Gastrocnemius medialis (tissue), 4 donors: ENCODE measurements around the gene CNGB1. TPM values are rescaled to one million over a fixed set of nuclear protein-coding genes. Genes with fewer than 3 reads are reported as not detected.
"Not testable (repeated sequence)": the region's sequence is repeated elsewhere in the genome, so short reads cannot be mapped to it uniquely, and the experiment has no call there.

Experiments
- ATAC-seq, 2 donors: fragments of 150-250 bp; one replicate each; pipeline ENCODE4 v1.9.1; 2016
- DNase-seq, 2 donors: peaks; one replicate each; pipeline ENCODE4 v3.0.0-alpha.2; 2019
- H3K27ac ChIP-seq, 4 donors: fragments of 200-600 bp; sonication (generic); 1 replicate in 1 of 4; 2 replicates in 3 of 4; pipeline ENCODE4 v1.5.1; 2016 to 2018; ENCODE audit warnings: mild to moderate bottlenecking in 2 of 4, moderate library complexity in 1 of 4
- H3K27me3 ChIP-seq, 3 donors: fragments of 200-600 bp; sonication (generic) in 2 of 3; 1 replicate in 1 of 3; 2 replicates in 2 of 3; pipeline versions ENCODE4 v1.5.1 to v1.6.0; 2016 to 2019; ENCODE audit warnings: mild to moderate bottlenecking in 1 of 3, moderate library complexity in 1 of 3
- H3K36me3 ChIP-seq, 2 donors: fragments of 200-600 bp; sonication (generic) in 1 of 2; one replicate each; pipeline ENCODE4 v1.5.1; 2017 to 2018
- H3K4me1 ChIP-seq, 2 donors: fragments of 200-600 bp; sonication (generic) in 1 of 2; one replicate each; pipeline ENCODE4 v1.5.1; 2016 to 2017; ENCODE audit warnings: mild to moderate bottlenecking in 2 of 2
- H3K4me3 ChIP-seq, 4 donors: fragments of 200-600 bp; sonication (generic) in 3 of 4; 1 replicate in 1 of 4; 2 replicates in 3 of 4; pipeline ENCODE4 v1.5.1; 2016 to 2019; ENCODE audit warnings: mild to moderate bottlenecking in 2 of 4
- H3K9me3 ChIP-seq, 3 donors: fragments of 200-600 bp; sonication (generic) in 2 of 3; 1 replicate in 1 of 3; 2 replicates in 2 of 3; pipeline ENCODE4 v1.5.1; 2016 to 2019
- POLR2A ChIP-seq, 2 donors: fragments of 450-650 bp; IDR thresholded peaks; one replicate each; pipeline ENCODE4 v1.6.1; 2017; ENCODE audit warnings: antibody characterized with exemption in 2 of 2, mild to moderate bottlenecking in 2 of 2, moderate library complexity in 2 of 2
- in situ Hi-C, 4 donors: fragments of 200-750 bp; cut with MboI; loops; one replicate each; pipeline versions ENCODE4 v1.15.0 to v1.8.0; 2017; ENCODE audit warnings: low sequenced_read_pairs in 4 of 4
- intact Hi-C: fragments of 100-400 bp; cut with DNase I; formaldehyde crosslinking; loops from one replicate; pipeline ENCODE4 v1.15.1; 2023; ENCODE audit warnings: low total_unique reads
- total RNA-seq, 4 donors: library from RNA; depleted of rRNA; stranded (reverse); fragments of >200 nt; gene quantifications; one replicate each; pipeline versions ENCODE4 v1.1.0 to v1.2.3, GENCODE V29; 2016
- TF ChIP-seq, protein P1 (sequence below), 5 experiments: fragments of 450-650 bp in 3 of 5; fragments of 200-600 bp in 2 of 5; sonication (generic) in 2 of 5; IDR thresholded peaks in 4 of 5; conservative IDR thresholded peaks in 1 of 5; 1 replicate in 4 of 5; 2 replicates in 1 of 5; pipeline ENCODE4 v1.5.1; 2016 to 2019; ENCODE audit warnings: antibody characterized with exemption in 5 of 5, mild to moderate bottlenecking in 3 of 5, moderate library complexity in 3 of 5

The CNGB1 gene
- total RNA-seq, 4 donors from 2014 or later = not detected

DNA sequence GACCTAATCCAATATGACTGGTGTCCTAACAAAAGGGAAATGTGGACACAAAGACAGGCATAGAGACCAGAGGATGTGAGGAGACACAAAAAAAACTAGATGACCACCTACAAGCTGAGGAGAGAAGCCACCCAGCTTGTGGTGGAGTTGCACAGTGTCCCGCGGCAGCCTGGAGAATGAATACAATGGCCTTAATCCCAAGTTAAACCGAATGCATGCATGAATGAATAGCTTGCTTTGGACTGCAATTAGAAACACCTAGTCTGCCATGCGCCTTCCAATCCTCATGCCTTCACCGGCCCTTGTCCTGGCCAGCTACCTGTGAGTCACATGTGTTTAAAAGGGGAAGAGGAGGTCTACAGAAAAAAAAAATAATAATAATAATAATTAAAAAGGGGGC is 72.0 kb downstream of the CNGB1 start:
- no peaks in the 10 kb centered on the region for H3K9me3 ChIP-seq
- H3K27me3 ChIP-seq = peaks cover 0 to 16% (median 3%) of the 10 kb centered on the region in 3 donors
- no peak overlapping the region for H3K4me3 ChIP-seq
- intact Hi-C loops (loop anchor here (1.0 to 10.0 kb wide), 3 partner anchors 101 to 226 kb away; partner anchors contain the start of genes CFAP20 and ZNF319), in situ Hi-C loops (loop anchor here in 2 of 4 donors (10.0 kb wide), 2 partner anchors 106 to 116 kb away; partner anchors contain the start of genes USB1 (in 1 of the 2) and ZNF319 (in 1 of the 2))
- DNase-seq (no peak), ATAC-seq (no peak)
- H3K36me3 ChIP-seq = no peaks in the 10 kb centered on the region
- no peaks in the 10 kb centered on the region for H3K4me1 ChIP-seq
- H3K27ac ChIP-seq = no peak overlapping the region
- TF ChIP-seq, protein P1, sequence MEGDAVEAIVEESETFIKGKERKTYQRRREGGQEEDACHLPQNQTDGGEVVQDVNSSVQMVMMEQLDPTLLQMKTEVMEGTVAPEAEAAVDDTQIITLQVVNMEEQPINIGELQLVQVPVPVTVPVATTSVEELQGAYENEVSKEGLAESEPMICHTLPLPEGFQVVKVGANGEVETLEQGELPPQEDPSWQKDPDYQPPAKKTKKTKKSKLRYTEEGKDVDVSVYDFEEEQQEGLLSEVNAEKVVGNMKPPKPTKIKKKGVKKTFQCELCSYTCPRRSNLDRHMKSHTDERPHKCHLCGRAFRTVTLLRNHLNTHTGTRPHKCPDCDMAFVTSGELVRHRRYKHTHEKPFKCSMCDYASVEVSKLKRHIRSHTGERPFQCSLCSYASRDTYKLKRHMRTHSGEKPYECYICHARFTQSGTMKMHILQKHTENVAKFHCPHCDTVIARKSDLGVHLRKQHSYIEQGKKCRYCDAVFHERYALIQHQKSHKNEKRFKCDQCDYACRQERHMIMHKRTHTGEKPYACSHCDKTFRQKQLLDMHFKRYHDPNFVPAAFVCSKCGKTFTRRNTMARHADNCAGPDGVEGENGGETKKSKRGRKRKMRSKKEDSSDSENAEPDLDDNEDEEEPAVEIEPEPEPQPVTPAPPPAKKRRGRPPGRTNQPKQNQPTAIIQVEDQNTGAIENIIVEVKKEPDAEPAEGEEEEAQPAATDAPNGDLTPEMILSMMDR (IDR thresholded peaks at IDR 0.05 in 4 of 5, conservative IDR thresholded peaks at IDR 0.05 in 1 of 5) = no peak
- no peak for TF ChIP-seq POLR2A (IDR thresholded peaks at IDR 0.05)

DNA sequence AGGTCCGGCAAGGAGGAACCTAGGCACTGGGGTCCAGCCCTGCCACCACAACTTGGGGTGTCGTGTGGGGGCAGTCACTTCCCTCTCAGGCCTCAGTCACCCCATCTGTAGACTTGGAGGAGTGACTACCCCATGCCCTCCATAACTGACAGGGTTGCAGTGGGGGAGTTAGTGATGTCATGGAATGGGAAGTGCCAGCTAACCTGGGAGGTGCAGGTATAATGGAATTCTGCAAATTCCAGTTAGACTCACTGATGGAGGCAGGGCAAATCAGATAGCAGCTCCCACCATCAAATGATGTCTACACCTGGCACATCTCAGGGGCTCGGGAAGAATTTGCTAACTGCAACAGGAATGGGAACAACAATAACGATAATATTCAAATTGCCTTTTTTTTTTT is 72.9 kb downstream of the CNGB1 start:
- ATAC-seq = no peak
- H3K27ac ChIP-seq = no peak overlapping the region
- no peaks in the 10 kb centered on the region for H3K4me1 ChIP-seq
- H3K9me3 ChIP-seq = no peaks in the 10 kb centered on the region
- no peaks in the 10 kb centered on the region for H3K36me3 ChIP-seq
- TF ChIP-seq POLR2A (IDR thresholded peaks at IDR 0.05) = no peak
- TF ChIP-seq, protein P1 (IDR thresholded peaks at IDR 0.05 in 4 of 5, conservative IDR thresholded peaks at IDR 0.05 in 1 of 5) = no peak
- no peak overlapping the region for H3K4me3 ChIP-seq
- in situ Hi-C loops = loop anchor here in 2 of 4 donors (10.0 kb wide), 2 partner anchors 107 to 117 kb away; partner anchors contain the start of genes USB1 (in 1 of the 2) and ZNF319 (in 1 of the 2)
- no peak for DNase-seq
- peaks cover 0 to 7% (median 0%) of the 10 kb centered on the region in 3 donors for H3K27me3 ChIP-seq
- intact Hi-C loops = loop anchor here (10.0 kb wide), 1 partner anchor 227 kb away; the partner anchor contains the start of gene CFAP20

DNA sequence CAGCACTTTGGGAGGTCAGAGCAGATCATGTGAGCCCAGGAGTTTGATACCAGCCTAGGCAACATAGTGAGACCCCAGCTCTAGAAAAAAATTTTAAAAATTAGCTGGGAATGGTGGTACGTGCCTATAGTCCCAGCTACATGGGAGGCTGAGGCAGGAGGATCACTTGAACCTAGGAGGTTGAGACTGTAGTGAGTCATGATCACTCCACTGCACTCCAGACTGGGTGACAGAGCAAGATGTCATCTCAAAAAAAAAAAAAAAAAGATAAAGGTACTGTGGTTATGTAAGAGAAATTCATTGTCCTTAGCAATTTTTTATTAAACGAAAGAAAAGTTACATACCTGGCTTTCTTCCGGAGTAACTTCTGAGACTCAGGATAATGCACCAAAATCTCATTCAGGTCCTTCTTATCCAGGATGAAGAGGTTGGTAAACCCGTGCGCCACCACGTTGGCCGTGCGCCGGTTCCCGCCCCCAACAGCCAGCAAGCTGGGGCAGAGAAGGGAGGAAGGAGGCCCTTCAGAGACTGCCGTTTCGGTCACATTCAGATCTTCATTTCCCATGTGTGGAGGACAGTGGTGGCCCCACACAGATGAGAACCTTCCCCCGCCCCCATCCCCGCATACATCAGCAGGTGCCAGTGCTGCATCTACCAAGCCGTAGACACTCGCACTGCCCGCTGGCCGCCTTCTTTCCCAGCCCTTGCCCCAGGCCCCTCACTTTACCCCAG is 73.7 kb downstream of the CNGB1 start:
- Histone ChIP-seq H3K36me3 (no peaks in the 10 kb centered on the region), H3K4me3 (no peak overlapping the region), H3K27ac (no peak overlapping the region), H3K27me3 (peaks cover 0 to 7% (median 0%) of the 10 kb centered on the region in 3 donors), H3K9me3 (no peaks in the 10 kb centered on the region), H3K4me1 (no peaks in the 10 kb centered on the region)
- in situ Hi-C loops (loop anchor here in 2 of 4 donors (10.0 kb wide), 2 partner anchors 108 to 118 kb away; partner anchors contain the start of genes USB1 (in 1 of the 2) and ZNF319 (in 1 of the 2)), intact Hi-C loops (loop anchor here (10.0 kb wide), 1 partner anchor 228 kb away; the partner anchor contains the start of gene CFAP20)
- DNase-seq (no peak), ATAC-seq (no peak)
- TF ChIP-seq, protein P1 (IDR thresholded peaks at IDR 0.05 in 4 of 5, conservative IDR thresholded peaks at IDR 0.05 in 1 of 5) = no peak
- no peak for TF ChIP-seq POLR2A (IDR thresholded peaks at IDR 0.05)

DNA sequence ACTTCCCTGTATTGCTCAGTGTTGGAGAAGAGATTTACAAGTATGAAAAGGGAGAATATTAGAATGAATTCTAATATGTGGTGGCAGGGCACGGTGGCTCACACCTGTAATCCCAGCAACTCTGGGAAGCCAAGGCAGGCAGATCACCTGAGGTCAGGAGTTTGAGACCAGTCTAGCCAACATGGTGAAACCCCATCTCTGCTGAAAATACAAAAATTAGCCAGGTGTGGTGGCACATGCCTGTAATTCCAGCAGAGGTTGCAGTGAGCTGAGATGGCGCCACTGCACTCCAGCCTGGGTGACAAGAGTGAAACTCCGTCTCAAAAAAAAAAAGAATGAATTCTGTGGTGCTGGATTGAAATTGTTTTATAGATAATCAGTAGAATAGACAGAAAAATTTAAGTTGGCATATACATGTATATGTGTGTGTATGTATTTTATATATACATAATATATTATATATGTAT is 75.8 kb downstream of the CNGB1 start:
- in situ Hi-C loops = loop anchor here in 2 of 4 donors (10.0 kb wide), 2 partner anchors 110 to 120 kb away; partner anchors contain the start of genes USB1 (in 1 of the 2) and ZNF319 (in 1 of the 2)
- ATAC-seq, H3K36me3 ChIP-seq, H3K27ac ChIP-seq, H3K27me3 ChIP-seq, DNase-seq, H3K9me3 ChIP-seq, H3K4me1 ChIP-seq, H3K4me3 ChIP-seq: not testable (repeated sequence)
- intact Hi-C loops = loop anchor here (10.0 kb wide), 1 partner anchor 230 kb away; the partner anchor contains the start of gene CFAP20
